Measurements from ENCODE around the gene RHOD. TPM values are rescaled to one million over a fixed set of nuclear protein-coding genes. Genes with fewer than 3 reads are reported as not detected.
A peak's percentile ranks its signal among the peaks of the same experiment; 100 is the strongest.

RHOD gene
- polyA plus RNA-seq, 1 donor (not counting 4 experiments of a cell fraction or from before 2014, with no cell fraction given), result 119 TPM

DNA sequence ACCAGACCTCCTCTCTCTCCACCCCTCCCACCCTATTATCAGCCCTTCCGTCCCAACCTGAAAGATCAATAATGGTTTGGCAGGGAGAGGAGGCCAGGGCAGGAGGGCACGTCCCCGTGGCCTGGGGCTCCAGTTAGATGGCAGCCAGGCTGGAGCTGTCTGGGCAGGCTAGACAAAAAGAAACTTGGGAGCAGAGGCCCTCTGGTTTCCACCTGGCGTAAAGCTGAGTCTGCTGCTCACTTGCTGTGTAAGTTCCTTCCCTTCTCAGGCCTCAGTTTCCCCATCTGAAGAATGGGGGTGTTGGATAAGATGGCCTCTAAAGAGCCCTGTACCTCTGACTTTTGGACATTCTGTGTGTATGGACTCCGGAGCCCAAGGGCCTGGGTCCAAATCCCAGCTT, 3.8 kb upstream of the RHOD start:
- FAIRE-seq, result no peak
- no peak for DNase-seq (ENCODE audit: low read depth, low spot score)
- Histone ChIP-seq H3K9me1 (ENCODE audit: control insufficient read depth, extremely low read depth, insufficient read depth, low read length) (no peaks in the 10 kb centered on the region), H3K36me3 (ENCODE audit: control insufficient read depth in 2 of 2, extremely low read depth in 1 of 2, insufficient read depth in 2 of 2, low read length in 2 of 2) (no peaks in the 10 kb centered on the region), H4K20me1 (ENCODE audit: control insufficient read depth, extremely low read depth, insufficient read depth, low read length) (no peaks in the 10 kb centered on the region), H2AFZ (ENCODE audit: control insufficient read depth, low read length) (no peak overlapping the region), H3K79me2 (ENCODE audit: control insufficient read depth, insufficient read depth, low read length) (peaks cover 11% of the 10 kb centered on the region), H3K27me3 (ENCODE audit: control insufficient read depth, extremely low read depth, insufficient read depth, low read length) (no peaks in the 10 kb centered on the region), H3K4me1 (ENCODE audit: control insufficient read depth, extremely low read depth, insufficient read depth, low read length) (peaks cover 33% of the 10 kb centered on the region), H3K4me3 (ENCODE audit: control insufficient read depth in 2 of 3, extremely low read depth in 1 of 3, insufficient read depth in 2 of 3, low read depth in 1 of 3, low read length in 3 of 3) (no peak overlapping the region), H3K9ac (ENCODE audit: control insufficient read depth, extremely low read depth, insufficient read depth, low read length) (no peak overlapping the region), H3K9me3 (ENCODE audit: control insufficient read depth, low read depth, low read length) (no peaks in the 10 kb centered on the region), H3K4me2 (ENCODE audit: control insufficient read depth, extremely low read depth, insufficient read depth, low read depth, low read length) (no peak overlapping the region), H3K27ac (ENCODE audit: control insufficient read depth, insufficient read depth, low read length) (no peak overlapping the region)
- dilution Hi-C loops (cut with MboI; ENCODE audit: extremely low pct_ligation_motif_present, low sequenced_read_pairs), result no loop called here
- TF ChIP-seq, protein P1, sequence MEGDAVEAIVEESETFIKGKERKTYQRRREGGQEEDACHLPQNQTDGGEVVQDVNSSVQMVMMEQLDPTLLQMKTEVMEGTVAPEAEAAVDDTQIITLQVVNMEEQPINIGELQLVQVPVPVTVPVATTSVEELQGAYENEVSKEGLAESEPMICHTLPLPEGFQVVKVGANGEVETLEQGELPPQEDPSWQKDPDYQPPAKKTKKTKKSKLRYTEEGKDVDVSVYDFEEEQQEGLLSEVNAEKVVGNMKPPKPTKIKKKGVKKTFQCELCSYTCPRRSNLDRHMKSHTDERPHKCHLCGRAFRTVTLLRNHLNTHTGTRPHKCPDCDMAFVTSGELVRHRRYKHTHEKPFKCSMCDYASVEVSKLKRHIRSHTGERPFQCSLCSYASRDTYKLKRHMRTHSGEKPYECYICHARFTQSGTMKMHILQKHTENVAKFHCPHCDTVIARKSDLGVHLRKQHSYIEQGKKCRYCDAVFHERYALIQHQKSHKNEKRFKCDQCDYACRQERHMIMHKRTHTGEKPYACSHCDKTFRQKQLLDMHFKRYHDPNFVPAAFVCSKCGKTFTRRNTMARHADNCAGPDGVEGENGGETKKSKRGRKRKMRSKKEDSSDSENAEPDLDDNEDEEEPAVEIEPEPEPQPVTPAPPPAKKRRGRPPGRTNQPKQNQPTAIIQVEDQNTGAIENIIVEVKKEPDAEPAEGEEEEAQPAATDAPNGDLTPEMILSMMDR (optimal IDR thresholded peaks at IDR 0.05 in 1 of 3, IDR thresholded peaks at IDR 0.05 in 1 of 3, conservative IDR thresholded peaks at IDR 0.05 in 1 of 3; ENCODE audit: extremely low read depth in 1 of 3, insufficient read depth in 2 of 3, low read length in 3 of 3), result no peak
- TF ChIP-seq EZH2 (IDR thresholded peaks at IDR 0.05; ENCODE audit: low read length), result no peak

DNA sequence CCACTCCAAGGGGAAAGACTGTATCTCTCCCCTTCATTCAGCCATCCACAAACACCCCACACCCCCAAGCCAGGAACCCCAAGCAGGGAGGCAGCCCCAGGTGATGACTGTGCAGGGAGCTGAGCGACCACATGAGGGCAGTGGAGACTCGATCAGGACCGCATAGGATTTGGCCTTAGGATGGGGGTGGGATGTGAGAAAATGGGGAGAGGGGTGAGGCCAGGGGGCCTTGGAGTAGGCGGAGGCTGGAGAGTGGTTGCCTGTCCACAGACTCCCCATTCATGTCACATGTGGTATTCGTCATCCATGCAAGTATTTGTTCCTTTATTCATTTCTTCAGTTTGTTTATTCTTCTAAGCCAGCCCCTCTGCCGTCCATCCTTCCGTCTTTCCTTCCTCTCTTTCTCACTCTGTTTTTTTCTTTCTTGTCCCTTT, 2.7 kb upstream of the RHOD start:
- dilution Hi-C loops (cut with MboI; ENCODE audit: extremely low pct_ligation_motif_present, low sequenced_read_pairs), result no loop called here
- Histone ChIP-seq H3K4me3 (ENCODE audit: control insufficient read depth in 2 of 3, extremely low read depth in 1 of 3, insufficient read depth in 2 of 3, low read depth in 1 of 3, low read length in 3 of 3) (no peak overlapping the region), H3K27me3 (ENCODE audit: control insufficient read depth, extremely low read depth, insufficient read depth, low read length) (no peaks in the 10 kb centered on the region), H3K4me2 (ENCODE audit: control insufficient read depth, extremely low read depth, insufficient read depth, low read depth, low read length) (no peak overlapping the region), H3K79me2 (ENCODE audit: control insufficient read depth, insufficient read depth, low read length) (peaks cover 21% of the 10 kb centered on the region), H3K4me1 (ENCODE audit: control insufficient read depth, extremely low read depth, insufficient read depth, low read length) (peaks cover 40% of the 10 kb centered on the region), H3K36me3 (ENCODE audit: control insufficient read depth in 2 of 2, extremely low read depth in 1 of 2, insufficient read depth in 2 of 2, low read length in 2 of 2) (peaks cover 0 to 2% of the 10 kb centered on the region in 2 experiments), H3K9ac (ENCODE audit: control insufficient read depth, extremely low read depth, insufficient read depth, low read length) (peak overlapping the region; percentile 57), H2AFZ (ENCODE audit: control insufficient read depth, low read length) (no peak overlapping the region), H3K9me1 (ENCODE audit: control insufficient read depth, extremely low read depth, insufficient read depth, low read length) (no peaks in the 10 kb centered on the region), H3K9me3 (ENCODE audit: control insufficient read depth, low read depth, low read length) (no peaks in the 10 kb centered on the region), H4K20me1 (ENCODE audit: control insufficient read depth, extremely low read depth, insufficient read depth, low read length) (no peaks in the 10 kb centered on the region), H3K27ac (ENCODE audit: control insufficient read depth, insufficient read depth, low read length) (peak overlapping the region; percentile 99)
- FAIRE-seq (peak; percentile 78), DNase-seq (ENCODE audit: low read depth, low spot score) (no peak)
- no peak for TF ChIP-seq EZH2 (IDR thresholded peaks at IDR 0.05; ENCODE audit: low read length)
- TF ChIP-seq, protein P1 (optimal IDR thresholded peaks at IDR 0.05 in 1 of 3, IDR thresholded peaks at IDR 0.05 in 1 of 3, conservative IDR thresholded peaks at IDR 0.05 in 1 of 3; ENCODE audit: extremely low read depth in 1 of 3, insufficient read depth in 2 of 3, low read length in 3 of 3), result peak; percentile 93 to 96 (median 95)

Measured in keratinocyte (primary cell).